Ectodermal cell (in vitro differentiated cells): ENCODE measurements around the gene RAB5IF.

Experiments used
- H3K27ac ChIP-seq: 2 replicates; pipeline ENCODE4 v1.7.0; 2013; ENCODE audit warnings: mild to moderate bottlenecking, low read depth, low read length; ENCODE audit not compliant: insufficient read depth, poor library complexity, severe bottlenecking
- H3K27me3 ChIP-seq: 2 replicates; pipeline ENCODE4 v1.7.0; 2013; ENCODE audit warnings: mild to moderate bottlenecking, low read length; ENCODE audit not compliant: insufficient read depth, control insufficient read depth, poor library complexity, severe bottlenecking
- H3K36me3 ChIP-seq: one replicate; pipeline ENCODE4 v1.7.0; 2013; ENCODE audit warnings: low read length; ENCODE audit not compliant: control insufficient read depth, insufficient read depth
- H3K4me1 ChIP-seq: one replicate; pipeline ENCODE4 v1.7.0; 2013; ENCODE audit warnings: low read length; ENCODE audit not compliant: control insufficient read depth, insufficient read depth
- H3K4me3 ChIP-seq: 2 replicates; pipeline ENCODE4 v1.7.0; 2013; ENCODE audit warnings: low read depth, low read length, control low read depth; ENCODE audit not compliant: insufficient read depth
- H3K9me3 ChIP-seq: 2 replicates; pipeline ENCODE4 v1.7.0; 2013; ENCODE audit warnings: mild to moderate bottlenecking, low read length, moderate library complexity; ENCODE audit not compliant: control insufficient read depth
- WGBS, 2 experiments: methylation state at CpG; one replicate each; pipeline ENCODE4 v1.1.7; 2013; ENCODE audit warnings: missing lambda C conversion rate in 2 of 2; 5-methylcytosine and 5-hydroxymethylcytosine counted together

The RAB5IF gene

GRCh38 chr20:36658300-36658699 lies 52.7 kb downstream of the RAB5IF start:
- no peak overlapping the region for H3K4me3 ChIP-seq
- no peaks in the 10 kb centered on the region for H3K27me3 ChIP-seq
- no peaks in the 10 kb centered on the region for H3K4me1 ChIP-seq
- no peaks in the 10 kb centered on the region for H3K9me3 ChIP-seq
- H3K36me3 ChIP-seq = no peaks in the 10 kb centered on the region
- H3K27ac ChIP-seq = no peak overlapping the region
- 89 to 93% methylated on average over 3 of the region's 3 CpGs for WGBS, 2 experiments
